NCI-H345 treated with DMSO at 0.1 percent for 48 hours (cell line): Measurements from ENCODE around the gene CHSY1.
"Not testable (repeated sequence)": the region's sequence is repeated elsewhere in the genome, so short reads cannot be mapped to it uniquely, and the experiment has no call there.

Experiments used
- DNase-seq: peaks from one replicate; lab custom pipeline; 2025; ENCODE audit not compliant: unreplicated experiment; lab: John Stamatoyannopoulos, UW

Gene CHSY1

GRCh38 chr15:101244889-101245668 is 6.8 kb downstream of the CHSY1 start:
- DNase-seq: no peak

- no peak for DNase-seq
Measured at GRCh38 chr15:101244036-101244781, 7.6 kb downstream of the CHSY1 start.

- DNase-seq: no peak
Measured at GRCh38 chr15:101243420-101243819, 8.4 kb downstream of the CHSY1 start.

GRCh38 chr15:101242999-101243336 is 8.9 kb downstream of the CHSY1 start:
- no peak for DNase-seq

- no peak for DNase-seq
Measured at GRCh38 chr15:101242160-101242998, 9.5 kb downstream of the CHSY1 start.

- DNase-seq: no peak
Measured at GRCh38 chr15:101240358-101240757, 11.5 kb downstream of the CHSY1 start.

GRCh38 chr15:101239724-101240136 is 12.1 kb downstream of the CHSY1 start:
- no peak for DNase-seq

- DNase-seq: no peak
Measured at GRCh38 chr15:101237251-101237650, 14.6 kb downstream of the CHSY1 start.

GRCh38 chr15:101233651-101234280 is 18.1 kb downstream of the CHSY1 start:
- no peak for DNase-seq

- no peak for DNase-seq
Measured at GRCh38 chr15:101232677-101233076, 19.2 kb downstream of the CHSY1 start.

GRCh38 chr15:101228313-101228712 is 23.5 kb downstream of the CHSY1 start:
- DNase-seq: no peak

- DNase-seq: no peak
Measured at GRCh38 chr15:101225658-101226057, 26.2 kb downstream of the CHSY1 start.

GRCh38 chr15:101221902-101222301 is 29.9 kb downstream of the CHSY1 start:
- DNase-seq: no peak

- no peak for DNase-seq
Measured at GRCh38 chr15:101220060-101220459, 31.8 kb downstream of the CHSY1 start.

- DNase-seq: no peak
Measured at GRCh38 chr15:101219441-101219840, 32.4 kb downstream of the CHSY1 start.

- DNase-seq: no peak
Measured at GRCh38 chr15:101217446-101217845, 34.4 kb downstream of the CHSY1 start.

- DNase-seq: no peak
Measured at GRCh38 chr15:101216100-101216499, 35.7 kb downstream of the CHSY1 start.

- no peak for DNase-seq
Measured at GRCh38 chr15:101215681-101216080, 36.2 kb downstream of the CHSY1 start.

GRCh38 chr15:101214435-101215097 is 37.3 kb downstream of the CHSY1 start:
- not testable (repeated sequence) for DNase-seq

- DNase-seq: no peak
Measured at GRCh38 chr15:101213570-101213969, 38.3 kb downstream of the CHSY1 start.

GRCh38 chr15:101213147-101213546 is 38.7 kb downstream of the CHSY1 start:
- DNase-seq: no peak
